Parathyroid adenoma (tissue), 2 donors: ENCODE results near the gene QDPR.
A peak's percentile ranks its signal among the peaks of the same experiment; 100 is the strongest.
"Not testable (repeated sequence)": the region's sequence is repeated elsewhere in the genome, so short reads cannot be mapped to it uniquely, and the experiment has no call there.

Experiments
- H2AFZ ChIP-seq: fragments of 300-600 bp; sonication (generic); one replicate; pipeline ENCODE4 v1.7.0; 2017; ENCODE audit warnings: antibody characterized with exemption, mild to moderate bottlenecking
- H3K27ac ChIP-seq: fragments of 300-600 bp; sonication (generic); one replicate; pipeline ENCODE4 v1.7.0; 2017
- H3K27me3 ChIP-seq: fragments of 300-600 bp; sonication (generic); one replicate; pipeline ENCODE4 v1.7.0; 2017; ENCODE audit warnings: low read length; ENCODE audit not compliant: control insufficient read depth, insufficient read depth
- H3K36me3 ChIP-seq: fragments of 300-600 bp; sonication (generic); one replicate; pipeline ENCODE4 v1.7.0; 2017; ENCODE audit warnings: low read length; ENCODE audit not compliant: control insufficient read depth, insufficient read depth
- H3K4me1 ChIP-seq: fragments of 300-600 bp; sonication (generic); one replicate; pipeline ENCODE4 v1.7.0; 2017; ENCODE audit warnings: control low read depth
- H3K4me2 ChIP-seq: fragments of 300-600 bp; sonication (generic); one replicate; pipeline ENCODE4 v1.7.0; 2017; ENCODE audit warnings: low read length
- H3K4me3 ChIP-seq: fragments of 300-600 bp; sonication (generic); one replicate; pipeline ENCODE4 v1.7.0; 2017; ENCODE audit warnings: low read depth, low read length
- H3K79me2 ChIP-seq: fragments of 300-600 bp; sonication (generic); one replicate; pipeline ENCODE4 v1.7.0; 2017; ENCODE audit warnings: control low read depth
- H3K9ac ChIP-seq: fragments of 300-600 bp; sonication (generic); one replicate; pipeline ENCODE4 v1.7.0; 2017; ENCODE audit warnings: mild to moderate bottlenecking
- H3K9me3 ChIP-seq: fragments of 300-600 bp; sonication (generic); one replicate; pipeline ENCODE4 v1.7.0; 2017; ENCODE audit warnings: low read length; ENCODE audit not compliant: control insufficient read depth
- TF ChIP-seq, protein P1 (sequence below): fragments of 300-600 bp; sonication (generic); IDR thresholded peaks from one replicate; pipeline ENCODE4 v1.7.0; 2017; ENCODE audit warnings: antibody characterized with exemption, mild to moderate bottlenecking
- donor health status: primary hyperparathyroidism.

QDPR gene

DNA sequence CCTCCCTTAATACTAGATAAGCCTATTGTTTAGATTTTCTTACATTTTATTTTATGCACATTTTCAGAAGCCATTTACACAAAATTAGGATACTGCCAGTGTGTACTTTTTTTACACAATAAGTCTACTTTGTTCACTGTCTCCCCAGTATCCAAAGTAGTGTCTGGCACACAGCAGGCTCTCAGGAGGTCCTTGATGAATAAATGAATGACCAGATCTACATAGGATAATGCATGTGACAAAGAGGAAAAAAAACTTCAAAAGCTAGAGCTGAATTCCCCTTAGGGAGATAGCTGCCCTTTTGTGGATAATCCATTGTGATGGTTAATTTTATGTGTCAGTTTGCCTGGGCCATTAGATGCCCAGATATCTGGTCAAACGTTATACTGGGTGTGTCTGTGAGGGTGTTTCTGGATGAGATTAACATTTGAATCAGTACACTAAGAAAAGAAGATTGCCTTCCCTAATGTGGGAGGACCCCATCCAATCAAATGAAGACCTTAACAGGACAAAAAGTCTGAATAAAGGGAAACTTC is 61.6 kb downstream of the QDPR start:
- H3K4me2 ChIP-seq: no peak overlapping the region

DNA sequence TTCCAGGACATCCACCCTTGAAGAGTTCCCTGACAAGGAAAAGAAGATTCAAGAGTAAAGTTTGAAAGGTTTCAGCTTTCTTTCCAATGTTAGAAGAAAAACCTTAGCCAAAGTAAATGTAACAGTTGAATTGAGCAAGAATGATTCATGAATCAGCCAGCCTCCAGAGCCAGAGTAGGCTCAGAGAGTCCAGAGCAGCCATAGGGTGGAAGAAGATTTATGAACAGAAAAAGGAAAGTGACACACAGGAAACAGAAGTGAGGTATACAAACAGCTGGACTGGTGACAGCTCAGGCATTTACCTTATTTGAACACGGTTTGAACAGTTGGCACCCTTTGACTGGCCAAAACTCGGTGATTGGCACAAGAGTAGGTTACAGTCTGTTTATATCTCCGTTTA is 63.2 kb downstream of the QDPR start:
- Histone ChIP-seq H3K4me2 (no peak overlapping the region), H3K4me1 (no peaks in the 10 kb centered on the region), H3K36me3 (no peaks in the 10 kb centered on the region), H3K9me3 (no peaks in the 10 kb centered on the region), H3K27me3 (no peaks in the 10 kb centered on the region), H3K9ac (no peak overlapping the region), H3K4me3 (no peak overlapping the region), H3K27ac (no peak overlapping the region), H3K79me2 (no peaks in the 10 kb centered on the region), H2AFZ (no peak overlapping the region)
- TF ChIP-seq, protein P1, sequence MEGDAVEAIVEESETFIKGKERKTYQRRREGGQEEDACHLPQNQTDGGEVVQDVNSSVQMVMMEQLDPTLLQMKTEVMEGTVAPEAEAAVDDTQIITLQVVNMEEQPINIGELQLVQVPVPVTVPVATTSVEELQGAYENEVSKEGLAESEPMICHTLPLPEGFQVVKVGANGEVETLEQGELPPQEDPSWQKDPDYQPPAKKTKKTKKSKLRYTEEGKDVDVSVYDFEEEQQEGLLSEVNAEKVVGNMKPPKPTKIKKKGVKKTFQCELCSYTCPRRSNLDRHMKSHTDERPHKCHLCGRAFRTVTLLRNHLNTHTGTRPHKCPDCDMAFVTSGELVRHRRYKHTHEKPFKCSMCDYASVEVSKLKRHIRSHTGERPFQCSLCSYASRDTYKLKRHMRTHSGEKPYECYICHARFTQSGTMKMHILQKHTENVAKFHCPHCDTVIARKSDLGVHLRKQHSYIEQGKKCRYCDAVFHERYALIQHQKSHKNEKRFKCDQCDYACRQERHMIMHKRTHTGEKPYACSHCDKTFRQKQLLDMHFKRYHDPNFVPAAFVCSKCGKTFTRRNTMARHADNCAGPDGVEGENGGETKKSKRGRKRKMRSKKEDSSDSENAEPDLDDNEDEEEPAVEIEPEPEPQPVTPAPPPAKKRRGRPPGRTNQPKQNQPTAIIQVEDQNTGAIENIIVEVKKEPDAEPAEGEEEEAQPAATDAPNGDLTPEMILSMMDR: no peak

More for the DNA sequence above, 61.6 kb downstream of the QDPR start:
- Histone ChIP-seq H3K36me3 (no peaks in the 10 kb centered on the region), H3K4me3 (no peak overlapping the region), H3K4me1 (no peaks in the 10 kb centered on the region), H3K27me3 (no peaks in the 10 kb centered on the region), H3K9ac (no peak overlapping the region), H3K27ac (no peak overlapping the region), H3K79me2 (no peaks in the 10 kb centered on the region), H2AFZ (no peak overlapping the region), H3K9me3 (no peaks in the 10 kb centered on the region)
- TF ChIP-seq, protein P1: no peak

- H3K4me2 ChIP-seq: no peak overlapping the region
- H3K27me3 ChIP-seq: no peaks in the 10 kb centered on the region
- H2AFZ ChIP-seq: no peak overlapping the region
- H3K4me3 ChIP-seq: no peak overlapping the region
- no peak overlapping the region for H3K27ac ChIP-seq
- H3K4me1 ChIP-seq: no peaks in the 10 kb centered on the region
- TF ChIP-seq, protein P1: peak; percentile 35
- H3K9me3 ChIP-seq: no peaks in the 10 kb centered on the region
- no peaks in the 10 kb centered on the region for H3K36me3 ChIP-seq
- no peaks in the 10 kb centered on the region for H3K79me2 ChIP-seq
- H3K9ac ChIP-seq: no peak overlapping the region
Measured at GRCh38 chr4:17447675-17448298, 64.1 kb downstream of the QDPR start.

DNA sequence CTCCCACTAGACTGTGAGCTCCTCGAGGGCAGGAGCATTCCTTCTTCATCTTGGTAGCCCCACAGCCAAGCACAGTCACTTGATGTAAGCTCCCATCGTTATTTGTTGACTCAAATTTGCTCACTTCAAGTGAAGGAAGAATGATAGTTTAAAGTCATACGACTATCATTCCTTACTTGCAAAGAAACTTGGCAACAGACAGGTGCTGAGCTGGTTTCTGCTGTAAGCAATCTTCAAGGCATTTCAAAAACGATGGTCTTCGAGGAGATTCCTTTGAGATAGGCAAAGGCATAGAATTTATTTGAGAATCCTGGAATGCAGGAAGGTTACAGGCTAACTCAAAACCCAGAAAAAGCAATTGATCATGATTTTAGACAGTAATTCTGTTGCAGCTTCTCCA is 64.8 kb downstream of the QDPR start:
- no peak overlapping the region for H2AFZ ChIP-seq
- H3K27me3 ChIP-seq: no peaks in the 10 kb centered on the region
- H3K36me3 ChIP-seq: no peaks in the 10 kb centered on the region
- H3K4me2 ChIP-seq: no peak overlapping the region
- H3K4me3 ChIP-seq: no peak overlapping the region
- H3K79me2 ChIP-seq: no peaks in the 10 kb centered on the region
- no peaks in the 10 kb centered on the region for H3K9me3 ChIP-seq
- H3K27ac ChIP-seq: no peak overlapping the region
- TF ChIP-seq, protein P1: no peak
- no peaks in the 10 kb centered on the region for H3K4me1 ChIP-seq
- H3K9ac ChIP-seq: no peak overlapping the region

DNA sequence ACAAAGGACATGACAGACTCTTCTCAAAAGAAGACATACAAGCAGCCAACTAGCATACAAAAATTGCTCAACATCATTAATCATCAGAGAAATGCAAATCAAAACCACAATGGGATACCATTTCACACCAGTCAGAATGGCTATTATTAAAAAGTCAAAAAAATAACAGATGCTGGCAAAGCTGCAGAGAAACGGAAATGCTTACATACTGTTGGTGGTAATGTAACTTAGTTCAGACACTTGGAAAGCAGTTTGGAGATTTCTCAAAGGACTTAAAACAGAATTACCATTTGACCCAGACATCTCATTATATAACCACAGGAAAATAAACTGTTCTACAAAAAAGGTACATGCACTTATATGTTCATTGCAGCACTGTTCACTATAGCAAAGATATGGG is 69.4 kb downstream of the QDPR start:
- H3K79me2 ChIP-seq, H3K9ac ChIP-seq, H2AFZ ChIP-seq, H3K4me1 ChIP-seq, H3K27me3 ChIP-seq, H3K4me2 ChIP-seq, H3K27ac ChIP-seq, H3K4me3 ChIP-seq, H3K9me3 ChIP-seq, H3K36me3 ChIP-seq: not testable (repeated sequence)
